Bronchial epithelial cell (primary cell): ENCODE results near the gene RSPO3. TPM values are rescaled to one million over a fixed set of nuclear protein-coding genes. Genes with fewer than 3 reads are reported as not detected.

Source experiments
- DNase-seq: peaks from one replicate; pipeline ENCODE4 v3.0.0-alpha.2; 2010; ENCODE audit warnings: low read depth
- FAIRE-seq: peaks from 2 replicates; lab custom pipeline; 2011; peaks lifted over from hg19 to GRCh38; lab: Jason Lieb, UNC
- H3K27me3 ChIP-seq: 2 replicates; pipeline ENCODE4 v1.5.1; 2011; ENCODE audit warnings: low read length; ENCODE audit not compliant: control insufficient read depth, insufficient read depth
- H3K36me3 ChIP-seq: 2 replicates; pipeline ENCODE4 v1.5.1; 2011; ENCODE audit warnings: low read length; ENCODE audit not compliant: control insufficient read depth, insufficient read depth
- H3K4me3 ChIP-seq: 2 replicates; pipeline ENCODE4 v1.5.1; 2011; ENCODE audit warnings: mild to moderate bottlenecking, low read depth, low read length, control low read depth
- total RNA-seq: library from RNA; depleted of rRNA; stranded (reverse); fragments of >200 nt; gene quantifications from 2 replicates; pipeline ENCODE4 v1.2.1, GENCODE V29; 2014
- TF ChIP-seq, protein P1 (sequence below): IDR thresholded peaks from 2 replicates; pipeline ENCODE4 v1.5.1; 2011; ENCODE audit warnings: mild to moderate bottlenecking, moderate library complexity, low read length, control low read depth, inconsistent platforms; ENCODE audit not compliant: insufficient read depth, severe bottlenecking

Gene RSPO3
- total RNA-seq, 1 donor from 2014 or later = not detected

DNA sequence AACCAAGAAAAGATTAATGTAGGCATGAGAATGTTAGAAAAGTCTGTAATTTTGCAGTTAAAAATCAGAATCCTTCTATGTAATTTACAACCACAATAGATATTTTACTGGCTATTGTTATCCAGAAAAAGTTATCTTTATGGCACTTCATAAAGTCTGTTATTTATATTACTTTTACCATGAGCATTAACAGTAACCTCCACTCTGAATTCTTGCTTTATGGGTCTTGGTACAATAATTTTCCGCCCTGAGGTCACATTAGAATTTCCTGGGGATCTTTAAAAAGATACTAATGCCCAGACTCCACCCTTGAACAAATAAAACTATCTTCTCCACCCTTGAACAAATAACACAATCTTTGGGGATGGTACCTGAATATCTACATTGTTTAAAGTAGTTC is 9.6 kb downstream of the RSPO3 start:
- DNase-seq (no peak), FAIRE-seq (no peak)
- TF ChIP-seq, protein P1, sequence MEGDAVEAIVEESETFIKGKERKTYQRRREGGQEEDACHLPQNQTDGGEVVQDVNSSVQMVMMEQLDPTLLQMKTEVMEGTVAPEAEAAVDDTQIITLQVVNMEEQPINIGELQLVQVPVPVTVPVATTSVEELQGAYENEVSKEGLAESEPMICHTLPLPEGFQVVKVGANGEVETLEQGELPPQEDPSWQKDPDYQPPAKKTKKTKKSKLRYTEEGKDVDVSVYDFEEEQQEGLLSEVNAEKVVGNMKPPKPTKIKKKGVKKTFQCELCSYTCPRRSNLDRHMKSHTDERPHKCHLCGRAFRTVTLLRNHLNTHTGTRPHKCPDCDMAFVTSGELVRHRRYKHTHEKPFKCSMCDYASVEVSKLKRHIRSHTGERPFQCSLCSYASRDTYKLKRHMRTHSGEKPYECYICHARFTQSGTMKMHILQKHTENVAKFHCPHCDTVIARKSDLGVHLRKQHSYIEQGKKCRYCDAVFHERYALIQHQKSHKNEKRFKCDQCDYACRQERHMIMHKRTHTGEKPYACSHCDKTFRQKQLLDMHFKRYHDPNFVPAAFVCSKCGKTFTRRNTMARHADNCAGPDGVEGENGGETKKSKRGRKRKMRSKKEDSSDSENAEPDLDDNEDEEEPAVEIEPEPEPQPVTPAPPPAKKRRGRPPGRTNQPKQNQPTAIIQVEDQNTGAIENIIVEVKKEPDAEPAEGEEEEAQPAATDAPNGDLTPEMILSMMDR = no peak
- Histone ChIP-seq H3K36me3 (no peaks in the 10 kb centered on the region), H3K27me3 (peaks cover 4% of the 10 kb centered on the region), H3K4me3 (no peak overlapping the region)

DNA sequence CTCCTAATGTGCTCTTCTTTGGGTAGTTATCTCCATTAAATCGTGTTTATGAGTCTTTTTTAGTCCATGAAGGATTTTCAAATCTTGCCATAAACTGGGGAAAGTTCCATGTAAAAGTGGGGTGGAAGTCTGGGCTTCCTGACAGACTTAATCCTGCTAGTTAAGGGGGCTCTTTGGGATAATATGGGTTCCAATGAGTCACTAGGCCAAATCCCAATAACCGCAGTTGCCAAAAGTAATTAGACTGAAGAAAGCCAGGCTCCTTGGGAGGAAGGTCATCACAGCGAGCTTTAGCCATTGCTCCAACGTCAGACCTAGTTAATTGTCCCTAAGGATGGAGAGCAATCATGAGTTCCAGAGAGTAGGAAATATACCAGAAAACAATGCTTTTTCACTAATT is 10.8 kb downstream of the RSPO3 start:
- H3K27me3 ChIP-seq = peaks cover 4% of the 10 kb centered on the region
- no peaks in the 10 kb centered on the region for H3K36me3 ChIP-seq
- H3K4me3 ChIP-seq = no peak overlapping the region
- FAIRE-seq = no peak
- no peak for DNase-seq
- TF ChIP-seq, protein P1 = no peak

DNA sequence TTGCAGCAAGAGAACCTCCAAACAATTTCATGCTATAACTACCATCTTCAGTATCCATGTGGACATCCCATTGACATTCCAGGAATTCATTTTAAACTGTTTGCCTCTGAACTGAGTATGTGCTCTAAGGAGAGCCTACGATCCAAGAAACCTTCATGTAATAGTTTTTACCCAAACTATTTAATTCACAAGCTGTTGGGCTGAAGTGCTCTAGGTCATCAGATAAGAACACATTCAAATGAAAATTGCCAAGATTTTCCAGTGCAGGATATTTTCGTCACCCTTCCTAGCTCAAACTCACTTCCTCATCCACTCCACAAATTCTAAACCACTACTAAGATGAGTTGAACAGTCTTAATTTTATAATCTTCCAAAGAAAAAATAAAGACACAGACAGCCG is 12.8 kb downstream of the RSPO3 start:
- H3K27me3 ChIP-seq = peaks cover 3% of the 10 kb centered on the region
- TF ChIP-seq, protein P1 = no peak
- DNase-seq (no peak), FAIRE-seq (no peak)
- no peaks in the 10 kb centered on the region for H3K36me3 ChIP-seq
- no peak overlapping the region for H3K4me3 ChIP-seq

DNA sequence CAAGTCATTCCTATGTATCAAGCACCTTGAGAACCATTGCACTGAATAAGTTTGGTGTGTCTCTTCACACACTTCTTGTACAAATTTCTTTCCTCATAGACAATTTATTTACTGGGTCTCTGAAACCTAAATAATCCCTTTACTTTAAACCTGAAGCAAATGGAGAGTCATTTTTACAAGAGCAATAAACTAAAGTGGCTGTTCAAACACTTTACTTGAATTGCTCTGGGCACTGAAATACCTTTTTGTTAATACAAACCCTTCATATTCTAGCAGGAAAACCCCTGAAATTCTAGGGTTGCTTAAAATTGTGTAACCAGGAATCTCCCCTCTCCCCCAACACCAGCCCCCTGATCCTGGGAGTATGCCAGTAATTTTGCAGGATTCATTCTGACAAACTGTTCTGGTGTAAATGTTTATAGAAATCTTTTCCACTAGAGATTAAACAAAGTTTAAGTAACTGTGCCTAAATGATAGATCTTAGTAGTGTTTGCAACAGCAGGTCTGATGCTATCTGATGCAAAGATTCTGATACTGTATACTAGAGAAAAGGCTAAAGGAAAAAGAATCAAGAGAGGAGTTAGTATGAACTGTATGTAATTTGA is 13.4 kb downstream of the RSPO3 start:
- FAIRE-seq (no peak), DNase-seq (no peak)
- H3K4me3 ChIP-seq = no peak overlapping the region
- H3K27me3 ChIP-seq = peaks cover 1% of the 10 kb centered on the region
- H3K36me3 ChIP-seq = no peaks in the 10 kb centered on the region
- TF ChIP-seq, protein P1 = no peak

DNA sequence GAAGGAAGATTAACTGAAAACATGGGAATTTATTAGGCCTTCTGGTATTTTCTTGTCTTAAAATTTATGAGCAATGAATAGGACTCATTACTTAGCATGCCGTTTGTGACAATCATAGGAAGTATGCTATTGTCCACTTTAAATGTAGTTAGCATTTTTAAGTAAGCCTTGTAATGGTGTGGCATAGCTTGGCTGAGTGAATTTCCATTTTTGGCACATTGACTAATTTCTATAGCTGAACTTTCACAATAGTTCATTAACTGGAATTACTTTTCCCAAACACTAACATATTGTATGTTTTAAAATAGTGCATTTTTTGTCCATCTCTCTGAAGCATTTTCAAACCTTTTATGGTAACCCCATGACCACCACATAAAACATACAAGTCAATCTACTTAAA is 15.7 kb downstream of the RSPO3 start:
- peaks cover 1% of the 10 kb centered on the region for H3K27me3 ChIP-seq
- no peak for FAIRE-seq
- TF ChIP-seq, protein P1 = no peak
- H3K36me3 ChIP-seq = no peaks in the 10 kb centered on the region
- H3K4me3 ChIP-seq = no peak overlapping the region
- DNase-seq = no peak

DNA sequence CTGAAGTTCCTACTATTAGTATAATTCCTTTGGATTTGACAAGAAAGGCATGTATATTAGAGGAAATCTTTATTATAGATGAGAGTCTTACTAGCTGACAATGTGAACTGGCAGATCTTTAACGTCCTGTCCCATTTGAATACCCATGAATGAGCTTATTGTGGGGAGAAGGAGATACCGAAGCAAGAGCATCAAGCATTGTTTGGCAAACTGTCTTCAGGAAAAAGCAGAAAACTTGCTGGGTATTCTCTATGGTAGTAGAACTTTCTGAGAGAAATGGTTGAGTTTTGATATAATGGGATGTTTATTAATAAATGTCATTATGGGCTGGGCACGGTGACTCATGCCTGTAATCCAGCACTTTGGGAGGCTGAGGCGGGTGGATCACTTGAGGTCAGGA is 18.3 kb downstream of the RSPO3 start:
- DNase-seq = no peak
- no peaks in the 10 kb centered on the region for H3K27me3 ChIP-seq
- no peaks in the 10 kb centered on the region for H3K36me3 ChIP-seq
- FAIRE-seq = no peak
- TF ChIP-seq, protein P1 = no peak
- no peak overlapping the region for H3K4me3 ChIP-seq
